Fibroblast of the aortic adventitia (primary cell): Measurements from ENCODE around the gene S100B. TPM values are rescaled to one million over a fixed set of nuclear protein-coding genes. Genes with fewer than 3 reads are reported as not detected.

Experiments
- DNase-seq: peaks from one replicate; pipeline ENCODE4 v3.0.0-alpha.2; 2010; ENCODE audit warnings: low read depth
- H3K4me3 ChIP-seq: 2 replicates; pipeline ENCODE4 v1.5.1; 2011; ENCODE audit warnings: low read depth, mild to moderate bottlenecking, control low read depth, low read length, moderate library complexity
- total RNA-seq: library from RNA; depleted of rRNA; stranded (reverse); fragments of >200 nt; gene quantifications from 2 replicates; pipeline ENCODE4 v1.2.3, GENCODE V29; 2012; ENCODE audit warnings: low replicate concordance
- TF ChIP-seq, protein P1 (sequence below): IDR thresholded peaks from 2 replicates; pipeline ENCODE4 v1.5.1; 2011; ENCODE audit warnings: mild to moderate bottlenecking, low read length, control low read depth, inconsistent platforms; ENCODE audit not compliant: insufficient read depth

S100B gene
- total RNA-seq, 1 donor, result 1.2 TPM

GRCh38 chr21:46627726-46628125, 22.8 kb upstream of the S100B start:
- no peak for DNase-seq
- no peak overlapping the region for H3K4me3 ChIP-seq
- TF ChIP-seq, protein P1, sequence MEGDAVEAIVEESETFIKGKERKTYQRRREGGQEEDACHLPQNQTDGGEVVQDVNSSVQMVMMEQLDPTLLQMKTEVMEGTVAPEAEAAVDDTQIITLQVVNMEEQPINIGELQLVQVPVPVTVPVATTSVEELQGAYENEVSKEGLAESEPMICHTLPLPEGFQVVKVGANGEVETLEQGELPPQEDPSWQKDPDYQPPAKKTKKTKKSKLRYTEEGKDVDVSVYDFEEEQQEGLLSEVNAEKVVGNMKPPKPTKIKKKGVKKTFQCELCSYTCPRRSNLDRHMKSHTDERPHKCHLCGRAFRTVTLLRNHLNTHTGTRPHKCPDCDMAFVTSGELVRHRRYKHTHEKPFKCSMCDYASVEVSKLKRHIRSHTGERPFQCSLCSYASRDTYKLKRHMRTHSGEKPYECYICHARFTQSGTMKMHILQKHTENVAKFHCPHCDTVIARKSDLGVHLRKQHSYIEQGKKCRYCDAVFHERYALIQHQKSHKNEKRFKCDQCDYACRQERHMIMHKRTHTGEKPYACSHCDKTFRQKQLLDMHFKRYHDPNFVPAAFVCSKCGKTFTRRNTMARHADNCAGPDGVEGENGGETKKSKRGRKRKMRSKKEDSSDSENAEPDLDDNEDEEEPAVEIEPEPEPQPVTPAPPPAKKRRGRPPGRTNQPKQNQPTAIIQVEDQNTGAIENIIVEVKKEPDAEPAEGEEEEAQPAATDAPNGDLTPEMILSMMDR, result no peak

- DNase-seq, result no peak
- TF ChIP-seq, protein P1, result no peak
- no peak overlapping the region for H3K4me3 ChIP-seq
Observed at GRCh38 chr21:46626975-46627501, 22.2 kb upstream of the S100B start.

- H3K4me3 ChIP-seq, result no peak overlapping the region
- no peak for DNase-seq
- TF ChIP-seq, protein P1, result no peak
Observed at GRCh38 chr21:46626536-46626935, 21.7 kb upstream of the S100B start.

DNA sequence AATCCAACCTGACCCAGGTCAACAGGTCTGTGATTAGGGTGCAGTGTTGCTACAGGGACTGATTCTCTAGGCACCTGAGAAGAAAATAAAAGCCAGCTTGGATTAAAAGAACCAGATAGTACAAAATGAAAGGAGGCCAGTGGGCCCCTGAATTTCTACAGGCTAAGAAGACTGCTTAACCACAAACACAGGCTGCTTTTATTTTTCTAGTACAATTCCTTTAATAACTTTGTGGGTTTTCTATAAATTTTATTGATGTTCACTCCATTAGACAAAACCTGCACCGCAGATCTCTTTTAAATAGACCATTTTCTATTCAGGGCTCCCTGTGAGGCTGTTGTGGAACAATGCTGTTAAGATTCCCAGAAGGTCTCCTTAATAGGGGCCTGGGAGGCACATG, 20.9 kb upstream of the S100B start:
- TF ChIP-seq, protein P1, result no peak
- no peak for DNase-seq

DNA sequence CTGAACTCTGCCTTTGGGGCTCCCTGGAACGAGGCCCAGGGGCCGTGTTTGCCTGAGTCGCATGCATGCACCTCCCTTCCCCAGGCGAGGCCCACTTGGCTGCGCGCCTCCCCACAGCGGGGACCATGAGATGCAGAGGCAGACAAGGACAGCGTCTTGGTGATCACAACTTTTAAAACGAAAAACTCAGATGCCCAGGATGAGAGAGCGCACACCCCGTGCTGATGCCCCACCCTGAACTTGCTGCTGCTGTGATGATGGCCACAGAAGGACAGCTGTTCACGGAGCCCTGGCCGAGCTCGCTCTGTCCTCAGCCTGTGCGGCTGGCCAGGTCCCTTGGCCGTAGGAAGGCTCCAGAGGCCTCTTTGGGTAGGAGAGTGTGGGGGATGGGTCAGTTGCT, 19.2 kb upstream of the S100B start:
- TF ChIP-seq, protein P1, result no peak
- no peak for DNase-seq
- no peak overlapping the region for H3K4me3 ChIP-seq

More for the DNA sequence above, 20.9 kb upstream of the S100B start:
- H3K4me3 ChIP-seq, result no peak overlapping the region

DNA sequence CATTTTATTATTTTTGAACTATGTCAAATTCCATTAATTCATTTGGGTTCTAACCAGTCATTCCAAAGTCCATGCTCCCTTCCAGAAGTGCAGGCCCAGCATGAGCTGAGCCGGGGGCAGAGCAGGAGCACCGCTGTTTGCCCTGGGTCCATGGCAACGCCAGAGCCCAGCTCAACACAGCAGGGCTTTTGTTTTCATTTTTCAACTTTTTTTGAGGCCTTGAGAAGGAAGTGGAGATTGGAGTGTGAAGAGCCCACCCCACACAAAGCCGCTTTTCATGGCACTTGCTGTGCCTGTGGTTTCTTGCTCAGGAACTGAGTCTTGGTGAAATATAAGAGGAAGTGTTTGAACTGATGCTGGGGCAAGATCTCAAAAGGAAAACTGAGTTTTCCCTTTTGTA, 17.3 kb upstream of the S100B start:
- TF ChIP-seq, protein P1, result no peak
- DNase-seq, result no peak
- H3K4me3 ChIP-seq, result no peak overlapping the region
